NCI-H2107 (cell line): ENCODE data around the gene JMJD1C.

ENCODE experiments used
- DNase-seq: peaks from one replicate; lab custom pipeline; 2025; lab: John Stamatoyannopoulos, UW

JMJD1C gene

GRCh38 chr10:63132651-63133055, 333.1 kb downstream of the JMJD1C start:
- DNase-seq = no peak

DNA sequence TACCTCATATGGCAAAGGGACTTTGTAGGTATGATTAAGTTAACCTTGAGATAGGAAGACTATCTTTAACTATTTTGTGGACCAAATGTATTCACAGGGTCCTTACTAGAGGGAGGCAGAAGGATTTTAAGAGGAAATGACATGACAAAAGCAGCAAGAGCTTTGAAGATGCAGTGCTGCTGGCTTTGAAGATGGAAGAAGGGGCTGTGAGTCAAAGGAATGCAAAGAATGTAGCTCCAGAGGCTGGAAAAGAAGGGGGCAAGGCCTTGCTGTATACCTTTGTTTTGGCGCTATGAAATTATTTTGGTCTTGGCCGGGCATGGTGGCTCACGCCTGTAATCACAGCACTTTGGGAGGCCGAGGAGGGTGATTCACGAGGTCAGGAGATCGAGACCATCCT, 335.9 kb downstream of the JMJD1C start:
- no peak for DNase-seq

DNA sequence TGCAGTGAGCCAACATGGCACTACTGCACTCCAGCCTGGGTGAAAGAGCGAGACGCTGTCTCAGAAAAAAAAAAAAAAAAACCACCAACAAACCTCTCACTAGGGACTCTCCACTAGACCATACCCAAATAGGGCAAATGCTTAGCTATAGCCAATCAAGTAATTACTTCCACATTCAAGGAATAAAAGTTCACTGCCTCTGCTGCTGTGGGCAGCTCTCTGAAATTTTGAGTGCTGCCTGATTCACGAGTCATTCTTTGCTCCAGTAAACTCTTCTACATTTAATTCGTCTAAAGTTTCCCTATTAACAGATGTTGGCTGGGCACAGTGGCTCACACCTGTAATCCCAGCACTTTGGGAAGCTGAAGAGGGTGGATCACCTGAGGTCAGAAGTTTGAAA, 337.3 kb downstream of the JMJD1C start:
- DNase-seq = no peak

GRCh38 chr10:63125459-63125858, 340.3 kb downstream of the JMJD1C start:
- DNase-seq = no peak

- DNase-seq = no peak
These were observed 341.9 kb downstream of the JMJD1C start for GRCh38 chr10:63123727-63124362.

DNA sequence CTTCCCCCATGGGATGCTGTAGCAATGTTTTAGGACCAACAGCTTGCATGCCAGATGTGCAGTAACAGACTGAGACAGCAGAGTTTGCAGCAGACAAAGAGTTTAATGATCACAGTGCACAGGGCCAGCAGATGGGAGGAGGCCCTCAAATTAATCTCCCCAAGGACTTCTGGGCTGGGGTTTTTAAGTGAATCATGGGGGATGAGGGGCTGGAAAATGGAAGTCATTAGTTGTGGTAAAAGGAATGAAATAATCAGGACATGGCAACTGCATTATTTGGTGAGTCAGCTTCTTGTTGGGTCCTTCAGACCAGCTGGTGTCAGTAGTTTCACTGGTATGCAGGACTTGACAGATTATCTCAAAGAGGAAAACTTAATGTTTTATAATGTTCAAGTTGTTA, 345.2 kb downstream of the JMJD1C start:
- no peak for DNase-seq

DNA sequence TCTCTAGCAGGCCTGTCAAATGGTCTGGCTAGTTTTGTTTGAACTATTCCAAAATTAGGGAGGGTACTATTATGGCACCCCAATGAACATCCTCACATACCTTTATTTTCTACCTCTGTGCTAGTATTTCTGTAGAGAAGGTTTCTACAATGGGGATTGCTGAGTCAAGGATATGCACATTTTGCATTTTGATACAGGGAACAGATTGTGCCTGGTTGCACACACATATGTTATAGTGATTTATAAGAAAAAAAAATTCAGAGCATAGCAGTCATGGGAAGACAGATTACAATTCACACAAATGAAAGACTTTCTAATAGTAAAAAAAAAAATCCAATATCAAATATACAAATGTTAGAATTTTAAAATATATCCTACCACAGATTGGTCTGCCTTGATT, 346.7 kb downstream of the JMJD1C start:
- DNase-seq = no peak
